ENCODE measurements around the gene DEK.
"Not testable (repeated sequence)": the region's sequence is repeated elsewhere in the genome, so short reads cannot be mapped to it uniquely, and the experiment has no call there.

DNA sequence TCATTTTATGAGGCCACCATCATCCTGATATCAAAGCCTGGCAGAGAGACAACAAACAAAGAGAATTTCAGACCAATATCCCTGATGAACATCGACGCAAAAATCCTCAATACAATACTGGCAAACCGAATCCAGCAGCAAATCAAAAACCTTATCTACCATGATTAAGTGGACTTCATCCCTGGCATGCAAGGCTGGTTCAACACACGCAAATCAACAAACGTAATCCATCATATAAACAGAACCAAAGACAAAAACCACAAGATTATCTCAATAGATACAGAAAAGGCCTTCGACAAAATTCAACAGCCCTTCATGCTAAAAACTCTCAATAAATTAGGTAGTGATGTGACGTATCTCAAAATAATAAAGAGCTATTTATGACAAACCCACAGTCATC, 32.5 kb downstream of the DEK start:
- TF ChIP-seq, protein P1, sequence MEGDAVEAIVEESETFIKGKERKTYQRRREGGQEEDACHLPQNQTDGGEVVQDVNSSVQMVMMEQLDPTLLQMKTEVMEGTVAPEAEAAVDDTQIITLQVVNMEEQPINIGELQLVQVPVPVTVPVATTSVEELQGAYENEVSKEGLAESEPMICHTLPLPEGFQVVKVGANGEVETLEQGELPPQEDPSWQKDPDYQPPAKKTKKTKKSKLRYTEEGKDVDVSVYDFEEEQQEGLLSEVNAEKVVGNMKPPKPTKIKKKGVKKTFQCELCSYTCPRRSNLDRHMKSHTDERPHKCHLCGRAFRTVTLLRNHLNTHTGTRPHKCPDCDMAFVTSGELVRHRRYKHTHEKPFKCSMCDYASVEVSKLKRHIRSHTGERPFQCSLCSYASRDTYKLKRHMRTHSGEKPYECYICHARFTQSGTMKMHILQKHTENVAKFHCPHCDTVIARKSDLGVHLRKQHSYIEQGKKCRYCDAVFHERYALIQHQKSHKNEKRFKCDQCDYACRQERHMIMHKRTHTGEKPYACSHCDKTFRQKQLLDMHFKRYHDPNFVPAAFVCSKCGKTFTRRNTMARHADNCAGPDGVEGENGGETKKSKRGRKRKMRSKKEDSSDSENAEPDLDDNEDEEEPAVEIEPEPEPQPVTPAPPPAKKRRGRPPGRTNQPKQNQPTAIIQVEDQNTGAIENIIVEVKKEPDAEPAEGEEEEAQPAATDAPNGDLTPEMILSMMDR (IDR thresholded peaks at IDR 0.05; ENCODE audit: insufficient read depth, low read length, poor library complexity, severe bottlenecking), result not testable (repeated sequence)
- TF ChIP-seq EZH2phosphoT487 (conservative IDR thresholded peaks at IDR 0.05; ENCODE audit: low read length), result not testable (repeated sequence)
